Psoas muscle (tissue), 8 donors: ENCODE measurements around the gene IDUA. TPM values are rescaled to one million over a fixed set of nuclear protein-coding genes. Genes with fewer than 3 reads are reported as not detected.

Source experiments
- ATAC-seq, 4 donors: fragments of 200-7000 bp; cut with Tn5 transposase; one replicate each; pipeline ENCODE4 v1.9.1; 2020; ENCODE audit warnings: moderate library complexity in 3 of 4, mild to moderate bottlenecking in 2 of 4
- DNase-seq, 2 donors: peaks; one replicate each; pipeline ENCODE4 v3.0.0-alpha.2; 2020
- H3K27ac ChIP-seq: fragments of 200-600 bp; one replicate; pipeline ENCODE4 v1.8.0; 2022
- H3K27me3 ChIP-seq, 3 donors: fragments of 200-600 bp in 1 of 3; one replicate each; pipeline versions ENCODE4 v1.6.1 to v1.8.0; 2013 to 2022; ENCODE audit warnings: low read length in 2 of 3, mild to moderate bottlenecking in 2 of 3, moderate library complexity in 1 of 3; ENCODE audit not compliant: insufficient read depth in 3 of 3
- H3K36me3 ChIP-seq, 2 donors: fragments of 200-600 bp in 1 of 2; one replicate each; pipeline versions ENCODE4 v1.6.1 to v1.8.0; 2013 to 2022; ENCODE audit warnings: low read depth in 1 of 2, mild to moderate bottlenecking in 1 of 2, moderate library complexity in 1 of 2; ENCODE audit not compliant: insufficient read depth in 1 of 2
- H3K4me1 ChIP-seq: fragments of 200-600 bp; one replicate; pipeline ENCODE4 v1.8.0; 2022
- H3K4me3 ChIP-seq: fragments of 200-600 bp; one replicate; pipeline ENCODE4 v1.8.0; 2022; ENCODE audit warnings: mild to moderate bottlenecking
- H3K9me3 ChIP-seq: fragments of 200-600 bp; one replicate; pipeline ENCODE4 v1.8.0; 2022
- CTCF ChIP-seq: fragments of 200-600 bp; IDR thresholded peaks from one replicate; pipeline ENCODE4 v1.8.0; 2022; ENCODE audit warnings: antibody characterized with exemption
- WGBS, 3 donors: extraction: QIAGEN DNeasy Blood & Tissue Kit; methylation state at CpG; one replicate each; pipeline versions ENCODE4 v1.1.6 to v1.1.7; 2013; 5-methylcytosine and 5-hydroxymethylcytosine counted together
- intact Hi-C, 2 donors: fragments of 100-400 bp; cut with DNase I; formaldehyde crosslinking; loops; one replicate each; pipeline versions ENCODE4 v1.11.0 to v1.14.2; 2022
- polyA plus RNA-seq, 3 donors: library from polyadenylated mRNA; stranded (reverse); fragments of 200-250 nt; gene quantifications; one replicate each; pipeline ENCODE4 v1.2.3, GENCODE V29; 2013
- total RNA-seq, 4 donors: library from RNA; stranded (reverse); fragmentation: NEBNext Ultra II Directional in 2 of 4; extraction: Animal tissue kit (Norgen Biotek cat#: 25700) in 2 of 4; gene quantifications; one replicate each; pipeline versions ENCODE4 v1.2.1 to v1.2.4, GENCODE V29; 2021 to 2023
- donor health status: healthy with polysubstance abuse.
- donor health status: DM: no; HTN: no; CAD: no; lungs with moderate emphysema.
- donor health status: Bipolar disorder and iron deficiency.
- donor health status: healthy.
- donor health status: DM: yes; HTN: yes; CAD: no.
- donor health status: DM: no; HTN: no; CAD: no.
- donor health status: DM: no; HTN: no; CAD: no.
- donor health status: DM: yes; HTN: yes; CAD: no.

Gene IDUA
- total and polyA plus RNA-seq, 7 donors: 1.3 to 6.0 (median 5.1) TPM

- intact Hi-C loops: no loop called here
- Histone ChIP-seq H3K36me3 (no peaks in the 10 kb centered on the region), H3K27ac (no peak overlapping the region), H3K27me3 (no peaks in the 10 kb centered on the region), H3K4me1 (no peaks in the 10 kb centered on the region), H3K9me3 (no peaks in the 10 kb centered on the region), H3K4me3 (no peak overlapping the region)
- no peak for TF ChIP-seq CTCF
- 74 to 91% (median 87%) methylated on average over 23 of the region's 23 CpGs for WGBS, 3 donors
- DNase-seq (no peak), ATAC-seq (no peak)
Measured at GRCh38 chr4:1019729-1020470, 33.1 kb downstream of the IDUA start.

- DNase-seq (no peak), ATAC-seq (no peak)
- Histone ChIP-seq H3K4me1 (no peaks in the 10 kb centered on the region), H3K27me3 (no peaks in the 10 kb centered on the region), H3K27ac (no peak overlapping the region), H3K36me3 (no peaks in the 10 kb centered on the region), H3K4me3 (no peak overlapping the region), H3K9me3 (no peaks in the 10 kb centered on the region)
- no peak for TF ChIP-seq CTCF
- WGBS, 3 donors: 78 to 88% (median 85%) methylated on average over 19 of the region's 19 CpGs
- intact Hi-C loops: no loop called here
Measured at GRCh38 chr4:1021386-1022050, 34.7 kb downstream of the IDUA start.

GRCh38 chr4:1022051-1022738 lies 35.4 kb downstream of the IDUA start:
- no peaks in the 10 kb centered on the region for H3K27me3 ChIP-seq
- ATAC-seq (no peak), DNase-seq (no peak)
- H3K27ac ChIP-seq: no peak overlapping the region
- no peaks in the 10 kb centered on the region for H3K9me3 ChIP-seq
- WGBS, 3 donors: 91 to 95% (median 95%) methylated on average over 41 to 46 of the region's 46 CpGs
- intact Hi-C loops: no loop called here
- H3K36me3 ChIP-seq: no peaks in the 10 kb centered on the region
- H3K4me3 ChIP-seq: no peak overlapping the region
- TF ChIP-seq CTCF: no peak
- H3K4me1 ChIP-seq: no peaks in the 10 kb centered on the region

- Histone ChIP-seq H3K36me3 (no peaks in the 10 kb centered on the region), H3K27ac (no peak overlapping the region), H3K4me1 (no peaks in the 10 kb centered on the region), H3K9me3 (no peaks in the 10 kb centered on the region), H3K4me3 (no peak overlapping the region), H3K27me3 (no peaks in the 10 kb centered on the region)
- DNase-seq: no peak
- 84 to 88% (median 86%) methylated on average over 19 of the region's 19 CpGs for WGBS, 3 donors
- intact Hi-C loops: no loop called here
- no peak for TF ChIP-seq CTCF
- no peak for ATAC-seq
Measured at GRCh38 chr4:1022739-1023066, 35.9 kb downstream of the IDUA start.
